CD4-positive, alpha-beta memory T cell (primary cell): ENCODE measurements around the gene GSAP. TPM values are rescaled to one million over a fixed set of nuclear protein-coding genes. Genes with fewer than 3 reads are reported as not detected.
A peak's percentile ranks its signal among the peaks of the same experiment; 100 is the strongest.
"Not testable (repeated sequence)": the region's sequence is repeated elsewhere in the genome, so short reads cannot be mapped to it uniquely, and the experiment has no call there.

Source experiments
- CTCF ChIA-PET: fragments of 350-600 bp; sonication (Branson Sonifier 250); formaldehyde crosslinking; loops from one replicate; lab custom pipeline; 2021; ENCODE audit warnings: inconsistent platforms; ENCODE audit not compliant: partially characterized antibody; lab: Charles Lee
- POLR2A ChIA-PET: fragments of 350-600 bp; sonication (Branson Sonifier 250); formaldehyde crosslinking; loops from one replicate; lab custom pipeline; 2021; ENCODE audit not compliant: partially characterized antibody; lab: Charles Lee
- DNase-seq, 5 donors: peaks; one replicate each; pipeline versions ENCODE4 v3.0.0 to v3.0.0-alpha.2; 2020 to 2022; ENCODE audit warnings: mixed read lengths in 1 of 5
- H3K27ac ChIP-seq: one replicate; pipeline ENCODE4 v1.7.0; 2013; ENCODE audit warnings: low read depth, low read length
- H3K27me3 ChIP-seq: 2 replicates; pipeline ENCODE4 v1.7.0; 2013; ENCODE audit warnings: mild to moderate bottlenecking, low read length, moderate library complexity; ENCODE audit not compliant: insufficient read depth
- H3K36me3 ChIP-seq: 2 replicates; pipeline ENCODE4 v1.7.0; 2013; ENCODE audit warnings: mild to moderate bottlenecking, low read length, moderate library complexity; ENCODE audit not compliant: insufficient read depth
- H3K4me1 ChIP-seq: 2 replicates; pipeline ENCODE4 v1.7.0; 2013; ENCODE audit warnings: mild to moderate bottlenecking, low read length, moderate library complexity; ENCODE audit not compliant: insufficient read depth
- H3K4me3 ChIP-seq, 2 donors: one replicate each; pipeline ENCODE4 v1.7.0; 2013; ENCODE audit warnings: low read length in 2 of 2, mild to moderate bottlenecking in 1 of 2
- H3K9me3 ChIP-seq, 2 donors: one replicate each; pipeline ENCODE4 v1.7.0; 2013; ENCODE audit warnings: low read length in 2 of 2, control low read depth in 1 of 2; ENCODE audit not compliant: control insufficient read depth in 1 of 2
- H3K27ac Mint-ChIP-seq, 7 donors: one replicate each; pipeline ENCODE4 v1.8.0; 2020 to 2021; ENCODE audit warnings: mixed read lengths in 7 of 7, mild to moderate bottlenecking in 6 of 7, inconsistent platforms in 3 of 7, moderate library complexity in 3 of 7
- H3K27me3 Mint-ChIP-seq, 2 donors: one replicate each; pipeline ENCODE4 v1.8.0; 2020 to 2021; ENCODE audit warnings: mixed read lengths in 2 of 2
- H3K36me3 Mint-ChIP-seq, 2 donors: one replicate each; pipeline ENCODE4 v1.8.0; 2020 to 2021; ENCODE audit warnings: mixed read lengths in 2 of 2, inconsistent platforms in 1 of 2, mild to moderate bottlenecking in 1 of 2
- H3K4me1 Mint-ChIP-seq, 4 donors: one replicate each; pipeline ENCODE4 v1.8.0; 2020 to 2021; ENCODE audit warnings: mixed read lengths in 4 of 4, mild to moderate bottlenecking in 1 of 4
- H3K4me3 Mint-ChIP-seq, 8 donors: one replicate each; pipeline ENCODE4 v1.8.0; 2020 to 2021; ENCODE audit warnings: mixed read lengths in 8 of 8, mild to moderate bottlenecking in 7 of 8, moderate library complexity in 6 of 8, inconsistent platforms in 3 of 8
- H3K9me3 Mint-ChIP-seq, 8 donors: one replicate each; pipeline ENCODE4 v1.8.0; 2020 to 2021; ENCODE audit warnings: mixed read lengths in 8 of 8, mild to moderate bottlenecking in 5 of 8, inconsistent platforms in 3 of 8, moderate library complexity in 1 of 8
- intact Hi-C: fragments of 100-400 bp; cut with micrococcal nuclease; formaldehyde crosslinking; loops from one replicate; pipeline ENCODE4 v1.15.1; 2023
- polyA plus RNA-seq, 2 donors: library from polyadenylated mRNA; unstranded; fragments of 300-500 nt; fragmentation: Illumina TruSeq; gene quantifications; one replicate each; pipeline ENCODE4 v1.2.3, GENCODE V29; 2021
- total RNA-seq, 2 experiments: library from RNA; stranded (reverse); gene quantifications; one replicate each; pipeline ENCODE4 v1.2.3, GENCODE V29; 2021

Gene GSAP
- total and polyA plus RNA-seq, 4 experiments from 2014 or later, result 9.4 to 22.0 (median 16.5) TPM

GRCh38 chr7:77284005-77284404 lies 132.1 kb downstream of the GSAP start:
- CTCF ChIA-PET, result no interaction called here
- H3K36me3 Mint-ChIP-seq, result peaks cover 14 to 52% of the 10 kb centered on the region in 2 donors

GRCh38 chr7:77282897-77283296 lies 133.3 kb downstream of the GSAP start:
- intact Hi-C loops, result no loop called here
- DNase-seq, result no peak
- Mint-ChIP-seq H3K4me1 (no peaks in the 10 kb centered on the region), H3K4me3 (no peak overlapping the region), H3K9me3 (peaks cover 0 to 7% (median 0%) of the 10 kb centered on the region in 8 donors), H3K27me3 (no peaks in the 10 kb centered on the region), H3K27ac (no peak overlapping the region), H3K36me3 (peaks cover 15 to 46% of the 10 kb centered on the region in 2 donors)
- Histone ChIP-seq H3K27me3 (no peaks in the 10 kb centered on the region), H3K27ac (no peak overlapping the region), H3K4me3 (no peak overlapping the region), H3K36me3 (no peaks in the 10 kb centered on the region), H3K4me1 (no peaks in the 10 kb centered on the region), H3K9me3 (no peaks in the 10 kb centered on the region)
- POLR2A ChIA-PET, result no interaction called here
- CTCF ChIA-PET, result no interaction called here

More at GRCh38 chr7:77284005-77284404, 132.1 kb downstream of the GSAP start:
- Histone ChIP-seq H3K27ac (no peak overlapping the region), H3K36me3 (no peaks in the 10 kb centered on the region), H3K4me3 (no peak overlapping the region), H3K9me3 (no peaks in the 10 kb centered on the region), H3K27me3 (no peaks in the 10 kb centered on the region), H3K4me1 (no peaks in the 10 kb centered on the region)
- POLR2A ChIA-PET, result no interaction called here
- H3K4me1 Mint-ChIP-seq, result no peaks in the 10 kb centered on the region
- no peak overlapping the region for H3K4me3 Mint-ChIP-seq
- H3K27me3 Mint-ChIP-seq, result no peaks in the 10 kb centered on the region
- DNase-seq, result no peak
- peaks cover 0 to 7% (median 0%) of the 10 kb centered on the region in 8 donors for H3K9me3 Mint-ChIP-seq
- no peak overlapping the region for H3K27ac Mint-ChIP-seq
- intact Hi-C loops, result no loop called here

- CTCF ChIA-PET, result no interaction called here
Measured at GRCh38 chr7:77281780-77282478, 134.2 kb downstream of the GSAP start.

GRCh38 chr7:77276120-77276519 lies 140.0 kb downstream of the GSAP start:
- Mint-ChIP-seq H3K27me3 (no peaks in the 10 kb centered on the region), H3K36me3 (peaks cover 9 to 40% of the 10 kb centered on the region in 2 donors), H3K27ac (no peak overlapping the region), H3K4me3 (no peak overlapping the region), H3K4me1 (peaks cover 0 to 5% (median 3%) of the 10 kb centered on the region in 4 donors), H3K9me3 (no peaks in the 10 kb centered on the region)
- peak in 3 of 5 donors; percentile 3 to 5 (median 4) for DNase-seq
- ChIA-PET CTCF (interaction anchor here (0.7 kb wide), 1 partner anchor 15 kb away, joined by 4 read pairs; no protein-coding TSS in a partner anchor), POLR2A (no interaction called here)
- no peaks in the 10 kb centered on the region for H3K9me3 ChIP-seq
- H3K4me1 ChIP-seq, result no peaks in the 10 kb centered on the region
- no peak overlapping the region for H3K27ac ChIP-seq
- intact Hi-C loops, result no loop called here
- H3K36me3 ChIP-seq, result no peaks in the 10 kb centered on the region
- no peak overlapping the region for H3K4me3 ChIP-seq
- no peaks in the 10 kb centered on the region for H3K27me3 ChIP-seq

More at GRCh38 chr7:77281780-77282478, 134.2 kb downstream of the GSAP start:
- Mint-ChIP-seq H3K9me3 (peaks cover 0 to 7% (median 0%) of the 10 kb centered on the region in 8 donors), H3K4me3 (no peak overlapping the region), H3K4me1 (no peaks in the 10 kb centered on the region), H3K36me3 (peaks cover 7 to 41% of the 10 kb centered on the region in 2 donors), H3K27me3 (no peaks in the 10 kb centered on the region), H3K27ac (no peak overlapping the region)
- DNase-seq, result no peak
- Histone ChIP-seq H3K27me3 (no peaks in the 10 kb centered on the region), H3K27ac (no peak overlapping the region), H3K9me3 (no peaks in the 10 kb centered on the region), H3K4me1 (no peaks in the 10 kb centered on the region), H3K36me3 (no peaks in the 10 kb centered on the region), H3K4me3 (no peak overlapping the region)
- POLR2A ChIA-PET, result no interaction called here
- intact Hi-C loops, result no loop called here

- DNase-seq, H3K9me3 Mint-ChIP-seq, H3K4me1 Mint-ChIP-seq, H3K27me3 Mint-ChIP-seq, H3K27me3 ChIP-seq, H3K27ac ChIP-seq, H3K9me3 ChIP-seq, H3K36me3 ChIP-seq, H3K27ac Mint-ChIP-seq, H3K4me1 ChIP-seq, H3K4me3 Mint-ChIP-seq, intact Hi-C loops, POLR2A ChIA-PET, H3K4me3 ChIP-seq: not testable (repeated sequence)
- peaks cover 9 to 40% of the 10 kb centered on the region in 2 donors for H3K36me3 Mint-ChIP-seq
- CTCF ChIA-PET, result interaction anchor here (0.7 to 3.5 kb wide), 2 partner anchors 15 to 28 kb away, joined by 4 to 13 read pairs; no protein-coding TSS in a partner anchor
Measured at GRCh38 chr7:77275663-77276062, 140.5 kb downstream of the GSAP start.

- Histone ChIP-seq H3K27me3 (no peaks in the 10 kb centered on the region), H3K4me1 (no peaks in the 10 kb centered on the region), H3K9me3 (no peaks in the 10 kb centered on the region), H3K27ac (no peak overlapping the region), H3K36me3 (no peaks in the 10 kb centered on the region), H3K4me3 (no peak overlapping the region)
- Mint-ChIP-seq H3K4me3 (no peak overlapping the region), H3K4me1 (peaks cover 0 to 5% (median 3%) of the 10 kb centered on the region in 4 donors), H3K36me3 (peaks cover 5 to 42% of the 10 kb centered on the region in 2 donors), H3K9me3 (no peaks in the 10 kb centered on the region), H3K27ac (no peak overlapping the region), H3K27me3 (no peaks in the 10 kb centered on the region)
- CTCF ChIA-PET, result interaction anchor here (1.1 kb wide), 1 partner anchor 142 kb away, joined by 3 read pairs; no protein-coding TSS in a partner anchor
- POLR2A ChIA-PET, result no interaction called here
- no peak for DNase-seq
- intact Hi-C loops, result no loop called here
Measured at GRCh38 chr7:77271766-77272165, 144.4 kb downstream of the GSAP start.

- peaks cover 5 to 37% of the 10 kb centered on the region in 2 donors for H3K36me3 Mint-ChIP-seq
- no peak overlapping the region for H3K27ac Mint-ChIP-seq
- Histone ChIP-seq H3K36me3 (no peaks in the 10 kb centered on the region), H3K27ac (no peak overlapping the region), H3K9me3 (no peaks in the 10 kb centered on the region), H3K4me3 (no peak overlapping the region), H3K27me3 (no peaks in the 10 kb centered on the region), H3K4me1 (no peaks in the 10 kb centered on the region)
- intact Hi-C loops, result no loop called here
- DNase-seq, result no peak
- no peaks in the 10 kb centered on the region for H3K4me1 Mint-ChIP-seq
- CTCF ChIA-PET, result interaction anchor here (1.5 kb wide), 1 partner anchor 13 kb away, joined by 4 read pairs; no protein-coding TSS in a partner anchor
- H3K27me3 Mint-ChIP-seq, result no peaks in the 10 kb centered on the region
- H3K4me3 Mint-ChIP-seq, result no peak overlapping the region
- POLR2A ChIA-PET, result no interaction called here
- no peaks in the 10 kb centered on the region for H3K9me3 Mint-ChIP-seq
Measured at GRCh38 chr7:77270094-77270480, 146.1 kb downstream of the GSAP start.
